OCI-LY1 (cell line): Measurements from ENCODE around the gene STX11.

Source experiments
- H2AFZ ChIP-seq: fragments of 200-600 bp; sonication (generic), shearing (Covaris generic); 2 replicates; pipeline ENCODE4 v1.6.0; 2014; ENCODE audit warnings: antibody characterized with exemption, mild to moderate bottlenecking, low read length
- H3F3A ChIP-seq: fragments of 200-600 bp; sonication (generic), shearing (Covaris generic); 2 replicates; pipeline ENCODE4 v1.6.0; 2014; ENCODE audit warnings: mild to moderate bottlenecking, antibody characterized with exemption, low read length, moderate library complexity; ENCODE audit not compliant: insufficient read depth
- H3K27ac ChIP-seq: fragments of 200-600 bp; sonication (generic); 2 replicates; pipeline ENCODE4 v1.5.1; 2014; ENCODE audit warnings: low read length, mixed run types, mild to moderate bottlenecking, low read depth; ENCODE audit not compliant: poor library complexity, severe bottlenecking
- H3K27me3 ChIP-seq: fragments of 200-600 bp; sonication (generic); 2 replicates; pipeline ENCODE4 v1.6.0; 2014; ENCODE audit warnings: antibody characterized with exemption, mild to moderate bottlenecking, low read length, moderate library complexity; ENCODE audit not compliant: insufficient read depth
- H3K36me3 ChIP-seq: fragments of 200-600 bp; sonication (generic); 2 replicates; pipeline ENCODE4 v1.6.1; 2014; ENCODE audit warnings: mild to moderate bottlenecking, antibody characterized with exemption, low read length, moderate library complexity, mixed read lengths; ENCODE audit not compliant: insufficient read depth
- H3K4me1 ChIP-seq: fragments of 200-600 bp; sonication (generic); 2 replicates; pipeline ENCODE4 v1.5.1; 2014; ENCODE audit warnings: mild to moderate bottlenecking, low read length, moderate library complexity; ENCODE audit not compliant: insufficient read depth, severe bottlenecking
- H3K4me2 ChIP-seq: fragments of 200-600 bp; sonication (generic), shearing (Covaris generic); 2 replicates; pipeline ENCODE4 v1.6.1; 2014; ENCODE audit warnings: low read length
- H3K4me3 ChIP-seq: fragments of 200-600 bp; sonication (generic); 2 replicates; pipeline ENCODE4 v1.5.1; 2014; ENCODE audit warnings: low read length, low read depth, mild to moderate bottlenecking, mixed read lengths; ENCODE audit not compliant: poor library complexity, severe bottlenecking
- H3K79me2 ChIP-seq: fragments of 200-600 bp; shearing (Covaris generic); 2 replicates; pipeline ENCODE4 v1.6.1; 2016; ENCODE audit warnings: mixed run types, low read length, mixed read lengths; ENCODE audit not compliant: insufficient read depth
- H3K9ac ChIP-seq: fragments of 200-600 bp; sonication (generic), shearing (Covaris generic); 2 replicates; pipeline ENCODE4 v1.6.1; 2014; ENCODE audit warnings: mild to moderate bottlenecking, low read length, mixed read lengths
- H3K9me2 ChIP-seq: fragments of 200-600 bp; sonication (generic), shearing (Covaris generic); 2 replicates; pipeline ENCODE4 v1.6.1; 2014; ENCODE audit warnings: low read depth, mild to moderate bottlenecking, low read length, mixed read lengths
- H3K9me3 ChIP-seq: fragments of 200-600 bp; shearing (Covaris generic); 2 replicates; pipeline ENCODE4 v1.6.1; 2014; ENCODE audit warnings: low read length, mixed read lengths
- H4K20me1 ChIP-seq: fragments of 200-600 bp; sonication (generic), shearing (Covaris generic); 2 replicates; pipeline ENCODE4 v1.6.0; 2016; ENCODE audit warnings: mild to moderate bottlenecking, low read length; ENCODE audit not compliant: insufficient read depth
- CTCF ChIP-seq: fragments of 200-600 bp; sonication (generic), shearing (Covaris generic); IDR thresholded peaks from 2 replicates; pipeline ENCODE4 v1.5.1; 2017; ENCODE audit warnings: mild to moderate bottlenecking, antibody characterized with exemption, low read length, moderate library complexity, mixed read lengths
- EZH2 ChIP-seq: fragments of 200-600 bp; sonication (generic), shearing (Covaris generic); IDR thresholded peaks from 2 replicates; pipeline ENCODE4 v1.8.0; 2017; ENCODE audit warnings: borderline replicate concordance, mixed run types, mild to moderate bottlenecking, antibody characterized with exemption, low read length, moderate library complexity, mixed read lengths

Gene STX11

GRCh38 chr6:144223686-144224085 lies 73.4 kb downstream of the STX11 start:
- Histone ChIP-seq H3K9ac (no peak overlapping the region), H4K20me1 (no peaks in the 10 kb centered on the region), H3K27ac (no peak overlapping the region), H3K9me2 (no peaks in the 10 kb centered on the region), H3K27me3 (no peaks in the 10 kb centered on the region), H3K36me3 (no peaks in the 10 kb centered on the region), H3K4me2 (no peak overlapping the region), H2AFZ (no peak overlapping the region), H3F3A (no peaks in the 10 kb centered on the region), H3K4me1 (no peaks in the 10 kb centered on the region), H3K9me3 (no peaks in the 10 kb centered on the region), H3K79me2 (no peaks in the 10 kb centered on the region), H3K4me3 (no peak overlapping the region)
- no peak for TF ChIP-seq CTCF
- no peak for TF ChIP-seq EZH2

- Histone ChIP-seq H2AFZ (no peak overlapping the region), H4K20me1 (no peaks in the 10 kb centered on the region)
These were observed 81.4 kb downstream of the STX11 start for GRCh38 chr6:144231721-144232120.

GRCh38 chr6:144232176-144232831 lies 82.0 kb downstream of the STX11 start:
- no peak overlapping the region for H3K4me3 ChIP-seq
- no peaks in the 10 kb centered on the region for H3K36me3 ChIP-seq
- H3K9me2 ChIP-seq: no peaks in the 10 kb centered on the region
- no peak overlapping the region for H3K9ac ChIP-seq
- no peak overlapping the region for H3K27ac ChIP-seq
- no peaks in the 10 kb centered on the region for H3K27me3 ChIP-seq
- no peaks in the 10 kb centered on the region for H3K79me2 ChIP-seq
- no peaks in the 10 kb centered on the region for H3K4me1 ChIP-seq
- TF ChIP-seq CTCF (no peak), EZH2 (no peak)
- no peak overlapping the region for H3K4me2 ChIP-seq
- H3K9me3 ChIP-seq: no peaks in the 10 kb centered on the region
- H4K20me1 ChIP-seq: no peaks in the 10 kb centered on the region
- no peak overlapping the region for H2AFZ ChIP-seq
- H3F3A ChIP-seq: no peaks in the 10 kb centered on the region

More at GRCh38 chr6:144231721-144232120, 81.4 kb downstream of the STX11 start:
- Histone ChIP-seq H3K4me1 (no peaks in the 10 kb centered on the region), H3K9me2 (no peaks in the 10 kb centered on the region), H3K27me3 (no peaks in the 10 kb centered on the region), H3K27ac (no peak overlapping the region), H3F3A (no peaks in the 10 kb centered on the region), H3K36me3 (no peaks in the 10 kb centered on the region), H3K79me2 (no peaks in the 10 kb centered on the region), H3K9ac (no peak overlapping the region), H3K4me3 (no peak overlapping the region), H3K9me3 (no peaks in the 10 kb centered on the region), H3K4me2 (no peak overlapping the region)
- TF ChIP-seq CTCF (no peak), EZH2 (no peak)
